ENCODE measurements around the gene DR1.

The DR1 gene

GRCh38 chr1:93344484-93344883 lies 1.2 kb upstream of the DR1 start:
- Histone ChIP-seq H4K20me1 (ENCODE audit: insufficient read depth, low read length) (peaks cover 10% of the 10 kb centered on the region; the same call in 1 of the 2 replicates), H3K9me3 (ENCODE audit: low read length) (no peaks in the 10 kb centered on the region), H3K36me3 (ENCODE audit: insufficient read depth, low read length) (peaks cover 20% of the 10 kb centered on the region), H3K4me1 (ENCODE audit: insufficient read depth, low read length, severe bottlenecking) (peaks cover 27% of the 10 kb centered on the region), H3K4me3 (ENCODE audit: low read depth, low read length, poor library complexity, severe bottlenecking) (peak overlapping the region; percentile 94), H3K79me2 (ENCODE audit: insufficient read depth, low read length) (peaks cover 53% of the 10 kb centered on the region), H3K27ac (ENCODE audit: low read depth, low read length, poor library complexity, severe bottlenecking) (no peak overlapping the region), H3F3A (ENCODE audit: insufficient read depth, low read length) (no peaks in the 10 kb centered on the region), H3K9ac (ENCODE audit: low read length) (no peak overlapping the region), H3K9me2 (ENCODE audit: low read depth, low read length) (no peaks in the 10 kb centered on the region), H3K27me3 (ENCODE audit: insufficient read depth, low read length) (no peaks in the 10 kb centered on the region), H2AFZ (ENCODE audit: low read length) (no peak overlapping the region), H3K4me2 (ENCODE audit: low read length) (peak overlapping the region; percentile 39)
- TF ChIP-seq CTCF (IDR thresholded peaks at IDR 0.05; ENCODE audit: low read length), result no peak

- H2AFZ ChIP-seq (ENCODE audit: low read length), result 0 out of 2 replicates have a peak overlapping the region, but pooled peaks have one; percentile 56
Measured at GRCh38 chr1:93344886-93345632, 648 bp upstream of the DR1 start.

GRCh38 chr1:93346421-93346993 lies 800 bp downstream of the DR1 start:
- no peak for TF ChIP-seq EZH2 (IDR thresholded peaks at IDR 0.05; ENCODE audit: borderline replicate concordance, low read length)
- no peak for TF ChIP-seq CTCF (IDR thresholded peaks at IDR 0.05; ENCODE audit: low read length)
- Histone ChIP-seq H3K9me3 (ENCODE audit: low read length) (no peaks in the 10 kb centered on the region), H3K4me3 (ENCODE audit: low read depth, low read length, poor library complexity, severe bottlenecking) (peak overlapping the region; percentile 94), H3K79me2 (ENCODE audit: insufficient read depth, low read length) (peaks cover 73% of the 10 kb centered on the region), H3K4me1 (ENCODE audit: insufficient read depth, low read length, severe bottlenecking) (peaks cover 47% of the 10 kb centered on the region), H3K27ac (ENCODE audit: low read depth, low read length, poor library complexity, severe bottlenecking) (peak overlapping the region; percentile 79), H3K9ac (ENCODE audit: low read length) (peak overlapping the region; percentile 100), H3K4me2 (ENCODE audit: low read length) (peak overlapping the region; percentile 97), H3K9me2 (ENCODE audit: low read depth, low read length) (no peaks in the 10 kb centered on the region), H2AFZ (ENCODE audit: low read length) (no peak overlapping the region), H3K27me3 (ENCODE audit: insufficient read depth, low read length) (no peaks in the 10 kb centered on the region), H3F3A (ENCODE audit: insufficient read depth, low read length) (no peaks in the 10 kb centered on the region), H4K20me1 (ENCODE audit: insufficient read depth, low read length) (peaks cover 10% of the 10 kb centered on the region; the same call in 1 of the 2 replicates), H3K36me3 (ENCODE audit: insufficient read depth, low read length) (peaks cover 29% of the 10 kb centered on the region)

More at GRCh38 chr1:93344886-93345632, 648 bp upstream of the DR1 start:
- Histone ChIP-seq H3K9ac (ENCODE audit: low read length) (peak overlapping the region; percentile 100), H3K36me3 (ENCODE audit: insufficient read depth, low read length) (peaks cover 21% of the 10 kb centered on the region), H3K4me2 (ENCODE audit: low read length) (peak overlapping the region; percentile 97), H4K20me1 (ENCODE audit: insufficient read depth, low read length) (peaks cover 10% of the 10 kb centered on the region; the same call in 1 of the 2 replicates), H3K9me3 (ENCODE audit: low read length) (no peaks in the 10 kb centered on the region), H3K79me2 (ENCODE audit: insufficient read depth, low read length) (peaks cover 59% of the 10 kb centered on the region), H3K4me1 (ENCODE audit: insufficient read depth, low read length, severe bottlenecking) (peaks cover 32% of the 10 kb centered on the region), H3K9me2 (ENCODE audit: low read depth, low read length) (no peaks in the 10 kb centered on the region), H3F3A (ENCODE audit: insufficient read depth, low read length) (no peaks in the 10 kb centered on the region), H3K4me3 (ENCODE audit: low read depth, low read length, poor library complexity, severe bottlenecking) (peak overlapping the region; percentile 94), H3K27ac (ENCODE audit: low read depth, low read length, poor library complexity, severe bottlenecking) (peak overlapping the region; percentile 79), H3K27me3 (ENCODE audit: insufficient read depth, low read length) (no peaks in the 10 kb centered on the region)
- TF ChIP-seq EZH2 (IDR thresholded peaks at IDR 0.05; ENCODE audit: borderline replicate concordance, low read length) (no peak), CTCF (IDR thresholded peaks at IDR 0.05; ENCODE audit: low read length) (no peak)
